IPS DF 4.7 (cell line): Measurements from ENCODE around the gene LRRC10B.

Experiments
- DNase-seq: peaks from one replicate; pipeline ENCODE4 v3.0.0-alpha.2; 2013; ENCODE audit warnings: low spot score; ENCODE audit errors: extremely low read depth

LRRC10B gene

DNA sequence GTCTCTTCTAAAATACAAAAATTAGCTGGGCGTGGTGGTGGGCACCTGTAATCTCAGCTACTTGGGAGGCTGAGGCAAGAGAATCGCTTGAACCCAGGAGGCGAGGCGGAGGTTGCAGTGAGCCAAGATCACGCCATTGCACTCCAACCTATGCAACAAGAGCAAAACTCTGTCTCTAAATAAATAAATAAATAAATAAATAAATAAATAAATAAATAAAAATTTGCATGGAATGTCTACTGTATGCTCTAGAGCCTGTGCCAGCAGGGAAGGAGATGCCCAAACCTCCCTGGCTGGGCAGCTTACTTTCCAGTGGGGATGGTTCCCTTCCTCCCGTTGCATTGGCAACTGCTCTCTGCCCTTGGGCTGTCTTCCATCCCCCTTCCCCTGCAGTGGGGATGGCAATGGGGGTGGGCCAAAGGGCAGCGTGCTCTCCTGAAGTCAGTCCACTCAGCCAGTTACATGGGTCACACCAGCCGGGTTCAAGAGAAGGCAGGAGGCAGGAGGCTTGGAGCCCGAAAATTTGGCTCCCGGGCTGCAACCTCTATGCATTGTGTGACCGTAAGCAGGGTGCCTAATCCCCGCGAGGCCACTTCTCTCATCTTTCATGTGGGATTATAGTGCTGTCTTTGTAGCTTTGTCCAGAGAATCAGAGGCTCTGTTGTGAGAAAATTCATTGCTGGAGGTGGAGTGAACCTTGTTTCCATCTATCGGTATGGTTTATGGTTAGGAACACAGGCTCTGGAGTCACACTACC, 1.4 kb upstream of the LRRC10B start:
- no peak for DNase-seq

DNA sequence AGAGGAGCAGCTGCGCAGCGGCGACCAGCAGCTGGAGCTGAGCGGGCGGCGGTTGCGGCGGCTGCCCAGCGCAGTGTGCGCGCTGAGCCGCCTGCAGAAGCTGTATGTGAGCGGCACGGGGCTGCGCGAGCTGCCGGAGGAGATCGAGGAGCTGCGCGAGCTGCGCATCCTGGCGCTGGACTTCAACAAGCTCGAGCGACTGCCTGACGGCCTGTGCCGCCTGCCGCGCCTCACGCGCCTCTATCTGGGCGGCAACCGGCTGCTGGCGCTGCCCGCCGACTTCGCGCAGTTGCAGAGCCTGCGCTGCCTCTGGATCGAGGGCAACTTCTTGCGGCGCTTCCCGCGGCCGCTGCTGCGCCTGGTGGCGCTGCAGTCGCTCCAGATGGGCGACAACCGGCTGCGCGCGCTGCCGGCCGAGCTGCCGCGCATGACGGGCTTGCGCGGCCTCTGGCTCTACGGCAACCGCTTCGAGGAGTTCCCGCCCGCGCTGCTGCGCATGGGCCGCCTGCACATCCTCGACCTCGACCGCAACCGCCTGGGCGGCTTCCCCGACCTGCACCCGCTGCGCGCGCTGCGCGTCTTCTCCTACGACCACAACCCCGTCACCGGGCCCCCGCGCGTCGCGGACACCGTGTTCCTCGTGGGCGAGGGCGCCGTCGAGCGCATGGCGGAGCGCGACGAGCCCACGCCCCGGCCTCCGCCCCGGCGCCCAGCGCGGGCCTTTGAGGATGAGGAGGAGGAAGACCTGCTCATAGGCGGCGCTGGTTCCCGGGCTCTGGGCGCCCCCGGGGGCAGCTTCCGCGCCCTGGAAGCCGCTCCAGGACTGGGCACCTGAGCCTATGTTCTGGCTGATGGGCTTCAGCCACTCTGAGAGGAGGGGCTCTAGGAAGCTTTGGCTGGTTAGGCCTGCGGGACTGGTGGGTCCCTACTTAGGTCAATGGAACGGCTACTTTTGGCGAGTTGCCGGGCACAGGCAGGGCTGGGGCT, 787 bp downstream of the LRRC10B start:
- DNase-seq: no peak

DNA sequence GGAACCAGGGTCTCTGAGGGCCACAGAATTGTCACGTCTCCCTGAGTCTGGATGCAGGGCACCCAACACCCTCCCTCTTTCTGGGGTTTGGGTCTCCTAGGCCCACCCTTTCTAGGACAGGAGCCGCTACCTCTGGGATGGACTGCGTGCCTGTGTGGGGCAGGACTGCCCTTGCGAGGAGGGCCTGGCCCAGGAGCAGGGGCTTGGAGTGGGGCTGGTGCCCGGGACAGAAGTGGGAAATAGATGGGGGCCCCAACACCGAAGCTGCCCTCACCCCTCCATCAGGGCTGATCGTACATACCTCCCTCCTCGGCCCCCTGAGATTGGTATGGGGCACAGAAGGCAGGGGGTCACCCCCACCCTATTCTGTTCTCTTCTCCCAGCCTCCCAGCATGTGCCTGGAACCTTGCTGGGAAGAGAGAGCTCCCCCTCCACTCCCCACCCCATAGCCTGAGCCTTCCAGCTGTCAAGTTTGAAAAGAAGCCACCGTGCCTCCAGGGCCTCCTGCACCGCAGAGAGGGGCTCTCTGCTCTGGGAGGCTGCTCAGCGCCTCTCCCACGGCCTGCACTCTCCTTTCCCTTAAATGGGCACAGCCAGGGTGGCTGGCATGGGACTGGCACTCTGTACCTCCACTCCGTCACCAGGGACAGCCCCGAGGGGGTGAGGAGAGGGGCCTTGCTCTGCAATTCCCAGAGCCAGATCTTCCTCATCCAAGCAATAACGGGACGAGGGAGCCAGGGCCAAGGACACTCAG, 1.8 kb downstream of the LRRC10B start:
- DNase-seq: no peak

DNA sequence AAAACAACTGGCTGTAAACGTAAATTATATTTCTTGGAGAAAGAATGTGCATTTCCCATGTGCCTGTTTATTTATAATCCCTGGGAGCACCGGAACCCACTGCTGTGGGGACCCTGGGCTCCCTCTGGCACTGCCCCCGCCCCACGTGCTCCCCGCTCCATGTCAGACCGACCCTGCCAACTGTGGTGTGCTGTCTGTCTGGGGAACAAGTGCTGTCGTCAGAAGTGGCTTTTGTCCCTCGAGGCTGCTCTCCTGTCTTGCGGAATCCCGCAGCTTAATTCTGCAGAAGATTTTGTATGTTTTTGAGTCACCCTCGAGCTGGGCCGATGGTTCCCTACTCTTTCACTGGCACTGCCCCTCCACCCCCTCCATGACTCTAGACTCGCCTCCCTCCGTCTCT, 2.4 kb downstream of the LRRC10B start:
- no peak for DNase-seq

DNA sequence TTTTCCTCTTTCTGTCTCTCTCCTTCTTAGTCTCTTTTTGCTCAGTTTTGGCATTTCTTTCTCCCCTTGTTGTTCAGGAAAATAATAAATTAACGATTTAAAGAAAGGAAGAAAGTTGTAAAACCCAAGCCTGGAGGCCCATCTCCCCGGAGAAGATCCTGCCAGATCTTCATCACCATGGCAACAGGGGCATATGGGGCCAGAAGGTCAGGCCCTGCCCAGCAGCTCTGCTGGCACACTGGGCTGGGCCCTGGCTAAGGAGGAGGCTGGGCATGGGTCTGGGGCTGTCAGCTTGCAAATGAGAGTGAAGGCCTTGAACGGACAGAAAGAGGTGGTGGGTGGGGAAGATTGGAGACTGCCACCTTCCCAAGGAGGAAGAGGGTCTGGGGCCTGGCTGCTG, 2.8 kb downstream of the LRRC10B start:
- DNase-seq: no peak

DNA sequence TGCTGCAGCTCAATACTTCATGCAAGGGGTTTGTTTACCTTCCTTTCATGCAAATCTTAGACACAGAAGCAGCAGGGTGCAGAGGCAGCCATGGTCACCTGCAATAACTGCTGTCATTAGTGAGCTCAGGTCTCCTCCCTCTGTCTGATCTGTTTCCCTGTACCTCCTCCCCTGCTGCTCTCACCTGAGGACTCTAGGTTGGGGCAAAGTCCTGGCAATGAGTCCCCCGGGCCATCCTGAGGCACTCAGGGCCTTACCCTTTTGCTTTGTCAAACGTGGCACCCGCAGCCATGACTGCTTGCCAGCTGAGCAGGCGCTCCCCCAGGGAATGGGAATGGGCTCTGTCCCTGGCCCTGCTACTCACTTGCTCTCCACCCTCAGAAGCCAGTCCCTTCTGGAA, 3.9 kb downstream of the LRRC10B start:
- no peak for DNase-seq

DNA sequence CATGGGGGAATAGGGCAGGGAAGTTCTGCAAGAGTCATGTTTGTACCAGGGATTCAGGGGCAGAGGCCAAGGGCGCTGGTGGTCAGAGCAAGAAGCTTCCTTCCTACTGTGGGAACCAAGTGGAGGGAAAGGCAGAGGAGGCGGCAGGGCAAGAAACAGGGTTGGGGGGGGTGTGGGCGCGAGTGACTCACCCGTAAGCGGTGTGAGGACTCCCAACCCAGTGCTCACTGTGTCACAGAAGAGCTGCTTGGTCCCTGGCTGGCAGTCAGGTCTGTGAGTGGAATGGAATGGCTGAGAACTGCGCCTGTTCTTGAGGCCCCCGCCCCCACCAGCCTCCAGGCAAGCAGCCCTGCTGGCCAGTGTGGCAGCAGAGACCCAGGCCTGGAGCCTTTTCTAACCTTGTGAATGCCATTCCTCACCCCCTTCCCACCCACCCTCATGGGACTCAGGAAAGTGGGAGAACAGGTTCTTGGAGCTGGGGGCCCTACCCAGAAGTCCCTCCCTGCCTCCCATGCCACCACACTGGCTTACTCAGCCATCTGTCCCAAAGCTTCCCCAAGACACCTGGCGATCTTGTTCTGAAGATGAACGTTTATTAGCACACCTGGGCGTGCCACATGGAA, 4.7 kb downstream of the LRRC10B start:
- no peak for DNase-seq

DNA sequence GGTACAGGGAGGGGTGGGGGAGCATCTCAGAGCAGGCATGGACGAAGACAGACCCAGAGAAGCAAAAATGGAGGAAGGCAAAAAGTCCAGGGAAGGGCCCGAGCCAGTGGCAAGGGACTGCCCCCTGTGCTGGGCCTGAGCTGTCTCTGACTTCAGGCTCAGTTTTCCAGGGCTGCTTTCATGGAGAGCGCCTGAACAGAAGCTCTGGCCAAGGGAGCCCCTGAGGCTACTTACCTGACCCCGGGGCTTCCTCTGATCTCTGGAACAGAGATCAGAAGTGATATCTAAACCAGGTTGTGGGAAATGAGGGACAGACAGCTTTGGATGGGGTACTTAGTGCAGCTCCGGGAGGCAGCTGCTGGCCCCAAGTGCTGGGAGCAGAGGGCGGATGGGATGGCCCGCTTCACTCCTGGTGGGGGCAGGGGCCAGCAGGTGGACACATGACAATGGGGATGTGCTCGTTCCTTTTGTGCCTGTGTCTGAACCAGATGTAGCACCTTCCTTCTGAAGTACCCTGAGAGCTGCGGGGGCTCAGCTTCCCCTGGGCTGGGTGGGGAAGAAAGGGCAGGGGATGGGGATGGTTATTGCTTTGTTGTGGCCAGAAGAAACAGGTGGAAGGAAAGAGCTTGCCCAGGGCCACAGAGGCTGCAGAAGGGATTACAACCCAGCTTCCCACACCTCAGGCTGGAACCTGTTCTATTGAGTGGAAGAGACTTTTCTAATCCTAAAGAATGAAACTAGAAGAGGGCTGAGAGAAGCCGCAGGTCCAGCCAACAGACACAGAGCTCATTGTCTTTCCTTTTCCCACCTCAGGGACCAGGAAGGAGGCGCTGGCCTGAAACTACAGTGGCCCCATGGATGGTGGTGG, 5.7 kb downstream of the LRRC10B start:
- no peak for DNase-seq

DNA sequence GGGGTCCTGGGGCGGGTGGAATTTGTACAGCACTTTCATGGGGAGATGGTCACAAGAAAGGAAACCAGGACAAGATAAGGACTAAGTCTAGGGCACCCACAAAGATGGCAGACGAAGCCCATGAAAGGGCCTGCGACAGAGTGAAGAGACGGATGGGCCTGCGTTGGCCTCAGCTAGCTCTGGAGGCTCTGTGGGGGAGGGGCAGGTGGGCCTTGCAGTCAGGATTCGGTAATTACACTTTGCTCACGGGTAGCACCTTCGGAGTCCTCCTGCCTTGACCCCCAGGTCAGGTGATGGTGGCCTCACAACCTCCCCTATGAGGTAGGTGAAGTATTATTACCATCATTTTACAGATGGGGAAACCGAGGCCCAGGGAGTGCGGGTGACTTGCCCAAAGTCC, 7.1 kb downstream of the LRRC10B start:
- no peak for DNase-seq

DNA sequence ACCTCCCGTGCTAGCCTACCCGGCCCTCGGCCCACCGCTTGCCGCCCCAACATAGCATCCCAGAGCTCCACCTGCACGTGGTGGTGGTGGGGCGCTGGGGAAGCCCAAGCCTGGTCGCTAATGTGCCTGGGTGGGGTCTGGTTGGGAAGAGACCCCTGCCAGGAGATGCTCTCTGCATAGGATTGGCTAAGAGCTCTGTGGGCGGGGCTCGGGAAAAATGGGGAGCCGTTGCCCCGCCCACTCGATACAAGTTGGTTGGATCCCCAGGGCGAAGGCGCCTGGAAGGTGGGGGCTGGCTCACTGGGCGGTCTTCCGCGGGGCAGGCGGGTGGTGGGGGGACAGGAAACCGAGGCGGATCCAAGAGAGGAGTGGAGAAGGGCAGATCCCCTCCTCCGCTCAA, 7.6 kb downstream of the LRRC10B start:
- DNase-seq: no peak

DNA sequence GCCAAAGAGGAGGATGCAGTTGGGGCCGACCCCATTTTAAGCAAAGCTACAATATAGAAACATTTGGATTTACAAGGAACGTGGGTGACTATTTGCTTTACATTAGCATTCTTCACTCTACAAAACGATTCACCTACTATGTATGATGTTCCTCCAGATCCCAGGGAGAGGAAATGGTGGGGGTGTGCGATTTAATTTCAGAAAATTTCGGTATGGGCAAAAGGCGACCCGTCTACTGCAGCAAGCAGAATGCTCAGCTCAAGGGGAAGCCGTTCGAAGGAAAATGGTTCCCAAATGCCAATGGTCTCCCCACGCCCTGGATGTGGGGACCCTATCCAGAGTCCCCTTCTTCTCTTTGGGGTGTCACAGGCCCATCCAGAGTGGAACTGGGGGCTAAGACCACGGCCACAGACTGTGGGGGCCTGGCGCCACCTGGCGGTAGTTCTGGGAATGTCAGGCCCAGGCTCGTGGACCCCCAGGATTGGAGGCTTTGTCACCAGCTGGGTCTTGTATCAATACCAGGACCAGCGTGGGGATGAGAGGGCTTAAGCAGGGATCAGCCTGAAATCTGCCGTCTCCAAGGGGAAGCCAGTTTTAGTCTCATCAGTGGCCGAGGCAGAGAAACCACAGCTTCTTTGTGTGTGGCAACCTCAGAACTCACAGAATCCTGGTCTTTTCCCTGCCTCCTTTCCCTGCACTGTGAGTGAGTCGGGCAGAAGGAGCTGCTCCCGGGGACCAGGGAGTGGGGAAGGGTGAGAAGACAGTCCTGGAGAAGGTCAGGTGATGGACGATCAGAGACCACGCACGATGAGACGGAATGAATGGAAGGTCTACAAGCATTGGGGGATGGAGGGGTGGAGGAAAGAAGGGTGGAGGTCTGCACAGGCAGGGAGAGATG, 8.4 kb downstream of the LRRC10B start:
- no peak for DNase-seq

DNA sequence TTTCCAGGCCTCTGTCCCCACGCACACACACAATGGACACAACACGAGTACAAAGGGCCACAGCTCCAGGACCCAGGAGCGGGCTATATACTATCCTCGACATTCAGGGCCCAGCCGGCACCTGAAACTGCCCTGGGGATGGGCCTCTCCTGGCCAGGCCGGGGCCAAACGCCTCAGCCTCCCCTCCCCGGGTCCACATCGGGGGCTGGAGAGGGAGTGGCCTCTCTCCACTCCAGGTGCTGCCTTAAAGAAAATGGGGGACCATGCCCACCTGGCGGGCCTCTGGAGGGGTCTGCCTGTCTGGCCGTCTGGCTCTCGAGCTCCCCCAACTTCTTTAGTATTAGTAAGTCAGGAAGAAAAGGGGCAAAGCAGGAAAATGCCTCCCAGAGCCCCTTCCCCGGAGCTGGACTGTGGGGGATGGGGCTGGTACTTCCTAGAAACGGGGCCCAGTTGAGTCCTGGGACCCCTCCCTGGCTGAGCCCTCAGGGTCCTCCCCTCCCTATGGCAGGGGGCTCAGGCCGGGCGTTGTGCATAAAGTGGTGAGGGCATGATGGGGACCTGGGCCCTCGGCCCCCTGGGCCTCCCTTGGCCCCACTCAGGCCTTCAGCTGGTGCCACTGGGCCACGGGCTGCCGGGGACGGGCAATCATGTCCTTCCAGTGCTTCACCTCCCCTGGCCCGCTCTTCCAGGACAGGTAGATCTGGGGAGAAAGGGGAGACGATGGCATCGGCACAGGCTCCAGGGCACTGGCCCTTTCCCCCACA, 9.7 kb downstream of the LRRC10B start:
- no peak for DNase-seq

DNA sequence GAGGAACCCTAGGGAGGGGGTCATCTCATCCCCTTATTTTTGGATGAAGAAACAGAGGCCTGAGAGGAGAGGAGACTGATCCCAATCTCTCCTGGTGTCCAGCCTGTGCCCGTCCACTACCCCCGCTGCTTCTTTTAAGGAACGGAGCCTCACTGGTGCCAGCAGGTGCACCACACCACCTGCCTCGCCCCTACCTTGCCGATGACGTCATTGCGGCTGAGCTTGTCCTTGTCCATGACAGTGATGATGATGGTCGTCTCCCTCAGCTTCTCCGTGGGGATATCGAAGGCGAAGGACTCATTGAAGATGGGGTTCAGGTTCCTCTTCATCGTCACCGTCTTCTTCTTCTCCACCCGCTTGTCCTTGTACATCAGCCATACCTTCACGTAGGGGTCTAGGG, 14.3 kb downstream of the LRRC10B start:
- DNase-seq: no peak

DNA sequence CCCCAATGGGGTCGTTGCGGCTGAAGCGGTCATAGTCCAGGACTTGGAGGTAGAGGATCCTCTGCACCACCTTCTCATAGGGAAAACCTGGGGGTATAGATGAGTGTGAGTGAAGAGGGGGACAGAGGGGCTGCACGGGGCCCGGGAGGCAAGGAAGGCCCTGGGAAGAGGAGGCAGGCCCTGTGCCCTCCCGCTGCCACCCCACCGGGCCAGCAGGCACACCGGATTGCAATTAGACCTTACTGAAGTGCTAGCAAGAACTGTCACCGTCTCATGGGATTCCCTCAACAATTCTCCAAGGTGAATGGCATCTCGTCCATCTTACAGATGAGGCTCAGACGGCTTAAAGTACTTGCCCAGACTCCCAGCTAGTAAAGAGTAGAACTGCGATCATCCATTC, 15.9 kb downstream of the LRRC10B start:
- no peak for DNase-seq

DNA sequence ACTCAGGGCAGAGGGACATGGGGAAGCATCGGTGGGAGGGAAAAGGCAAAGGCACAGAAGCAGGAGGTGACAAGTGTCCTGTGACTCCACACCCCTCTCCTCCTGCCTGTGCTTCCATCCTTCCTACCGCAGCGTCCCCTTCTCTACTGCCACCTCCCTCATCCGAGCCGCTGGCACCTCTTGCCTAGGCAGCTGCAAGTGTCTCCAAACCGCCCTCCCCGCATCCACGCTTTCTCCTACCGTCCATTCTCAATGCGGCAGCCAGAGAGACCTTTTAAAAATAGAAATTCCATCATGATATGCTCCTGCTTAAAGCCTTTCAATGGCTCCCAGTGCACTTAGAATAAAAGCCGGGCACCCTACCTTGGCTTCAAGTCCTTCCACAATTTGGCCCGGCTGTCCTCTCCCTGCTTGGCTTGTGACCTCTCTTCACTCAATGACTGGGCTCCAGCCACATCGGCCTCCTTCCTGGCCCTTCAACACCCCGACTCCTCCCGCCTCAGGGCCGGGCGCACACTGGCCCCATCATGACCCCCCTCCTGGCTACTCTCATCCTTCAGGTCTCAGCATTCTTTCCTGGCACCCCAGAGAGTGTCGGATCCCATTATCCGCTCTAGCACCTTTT, 16.5 kb downstream of the LRRC10B start:
- DNase-seq: no peak

DNA sequence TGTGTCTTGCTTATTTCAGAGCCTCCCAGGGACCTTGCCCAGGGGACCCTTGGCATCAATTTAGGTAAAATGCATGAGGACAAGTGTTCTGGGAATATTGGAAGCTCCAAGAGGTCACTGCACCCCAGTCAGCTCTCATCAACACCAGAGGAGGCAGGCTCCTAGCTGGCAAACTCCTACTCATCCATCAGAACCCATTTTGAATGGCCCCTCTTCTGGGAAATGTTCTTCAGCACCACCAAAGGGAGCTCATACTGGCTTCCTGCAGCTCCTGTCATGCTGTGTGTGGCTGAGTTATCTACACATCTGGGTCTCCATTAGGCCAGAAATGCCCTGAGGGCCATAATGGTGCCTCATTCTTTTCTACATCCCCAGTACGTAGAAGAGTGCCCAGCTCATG, 17.7 kb downstream of the LRRC10B start:
- DNase-seq: no peak

DNA sequence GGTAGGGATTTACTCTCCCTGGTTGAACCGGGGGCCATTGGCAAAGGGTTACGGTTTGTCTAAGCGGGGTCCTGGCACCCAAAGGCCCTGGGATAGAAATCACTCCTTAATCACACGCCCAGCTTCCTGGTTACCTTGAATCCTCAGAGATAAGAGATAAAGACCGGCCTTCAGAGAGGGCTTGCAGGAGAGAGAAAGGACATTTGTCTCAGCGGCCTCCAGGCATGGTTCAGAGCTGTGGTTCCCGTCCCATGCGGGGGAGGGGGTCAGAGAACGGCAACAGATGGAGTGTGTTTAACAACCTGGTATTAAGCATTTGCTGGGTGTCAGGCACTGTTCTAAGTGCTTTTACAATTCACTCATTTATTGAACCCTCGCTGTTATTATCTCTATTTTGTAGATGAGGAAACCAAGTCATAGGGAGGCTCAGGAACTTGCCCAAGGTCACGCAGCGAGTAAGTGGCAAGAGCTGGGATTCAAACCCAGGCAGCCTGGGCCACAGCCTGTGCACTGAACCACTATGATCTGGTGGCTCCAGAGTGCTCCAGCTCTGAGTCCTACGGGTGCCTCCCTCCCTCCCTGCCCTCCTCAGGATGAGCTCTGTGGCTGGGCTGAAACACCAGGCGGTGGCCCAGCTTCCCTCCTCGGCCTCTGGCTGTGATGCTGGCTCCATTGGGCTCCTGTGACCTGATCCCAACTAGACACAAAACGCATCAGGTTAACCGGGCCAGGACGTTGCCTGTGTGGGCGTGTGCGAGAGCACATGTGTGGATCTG, 18.6 kb downstream of the LRRC10B start:
- no peak for DNase-seq
